Glutamatergic neuron (in vitro differentiated cells): ENCODE results near the gene LARGE2. TPM values are rescaled to one million over a fixed set of nuclear protein-coding genes. Genes with fewer than 3 reads are reported as not detected.

Experiments used
- DNase-seq: peaks from one replicate; pipeline ENCODE4 v3.0.0; 2022
- H3K27ac Mint-ChIP-seq: one replicate; pipeline ENCODE4 v1.8.0; 2020; ENCODE audit warnings: mild to moderate bottlenecking, mixed read lengths, inconsistent platforms; ENCODE audit not compliant: unreplicated experiment
- H3K27me3 Mint-ChIP-seq: one replicate; pipeline ENCODE4 v1.8.0; 2020; ENCODE audit warnings: mild to moderate bottlenecking, moderate library complexity, mixed read lengths, inconsistent platforms; ENCODE audit not compliant: unreplicated experiment
- H3K36me3 Mint-ChIP-seq: one replicate; pipeline ENCODE4 v1.8.0; 2020; ENCODE audit warnings: mild to moderate bottlenecking, mixed read lengths, inconsistent platforms; ENCODE audit not compliant: unreplicated experiment
- H3K4me1 Mint-ChIP-seq: one replicate; pipeline ENCODE4 v1.8.0; 2020; ENCODE audit warnings: mild to moderate bottlenecking, low read depth, mixed read lengths, inconsistent platforms; ENCODE audit not compliant: unreplicated experiment
- H3K4me3 Mint-ChIP-seq: one replicate; pipeline ENCODE4 v1.8.0; 2020; ENCODE audit warnings: mild to moderate bottlenecking, mixed read lengths, inconsistent platforms; ENCODE audit not compliant: unreplicated experiment
- H3K9me3 Mint-ChIP-seq: one replicate; pipeline ENCODE4 v1.8.0; 2020; ENCODE audit warnings: mild to moderate bottlenecking, moderate library complexity, mixed read lengths, inconsistent platforms; ENCODE audit not compliant: unreplicated experiment
- CTCF ChIP-seq: fragments of 200-600 bp; sonication (generic); IDR thresholded peaks from one replicate; pipeline ENCODE4 v1.5.0; 2021; ENCODE audit not compliant: partially characterized antibody, unreplicated experiment
- total RNA-seq: library from RNA; stranded (reverse); fragmentation: NEBNext Ultra II Directional; extraction: Animal tissue kit (Norgen Biotek cat#: 25700); gene quantifications from one replicate; pipeline ENCODE4 v1.2.1, GENCODE V29; 2021; ENCODE audit not compliant: unreplicated experiment

Gene LARGE2
- total RNA-seq, 1 donor from 2014 or later = 3.0 TPM

- Mint-ChIP-seq H3K9me3 (peaks cover 2% of the 10 kb centered on the region), H3K4me3 (no peak overlapping the region), H3K27me3 (peaks cover 2% of the 10 kb centered on the region), H3K4me1 (no peaks in the 10 kb centered on the region), H3K36me3 (no peaks in the 10 kb centered on the region), H3K27ac (no peak overlapping the region)
- no peak for DNase-seq
- no peak for TF ChIP-seq CTCF
These were observed 52.4 kb downstream of the LARGE2 start for GRCh38 chr11:45974806-45975205.

Other genes starting within 250 kb of the LARGE2 start
- 20.9 TPM for gene SLC35C1, start 117.5 kb upstream of the LARGE2 start, total RNA-seq
- 44.0 TPM for gene CRY2, start 75.2 kb upstream of the LARGE2 start, total RNA-seq
- 299 TPM for gene MAPK8IP1, start 37.0 kb upstream of the LARGE2 start, total RNA-seq
- 0.78 TPM for gene FREY1, start 15.4 kb upstream of the LARGE2 start, total RNA-seq
- 51.8 TPM for gene PEX16, start 4.8 kb upstream of the LARGE2 start, total RNA-seq
- gene PHF21A, start 198.8 kb downstream of the LARGE2 start, total RNA-seq = 71.1 TPM